Right cardiac atrium (tissue), 5 donors: ENCODE measurements around the gene MYO10. TPM values are rescaled to one million over a fixed set of nuclear protein-coding genes. Genes with fewer than 3 reads are reported as not detected.

Experiments
- ATAC-seq, 2 donors: fragments of 200-7000 bp; cut with Tn5 transposase; one replicate each; pipeline versions ENCODE4 v1.8.0 to v1.9.1; 2020; ENCODE audit warnings: moderate library complexity in 2 of 2, mild to moderate bottlenecking in 1 of 2
- DNase-seq, 3 donors: peaks; one replicate each; pipeline ENCODE4 v3.0.0-alpha.2; 2020
- H3K27ac ChIP-seq: one replicate; pipeline ENCODE4 v1.5.1; 2013; ENCODE audit warnings: mild to moderate bottlenecking, low read length, control low read depth, moderate library complexity
- H3K27me3 ChIP-seq: one replicate; pipeline ENCODE4 v1.6.1; 2013; ENCODE audit not compliant: control insufficient read depth, insufficient read depth
- H3K4me1 ChIP-seq: one replicate; pipeline ENCODE4 v1.6.1; 2013; ENCODE audit warnings: low read length; ENCODE audit not compliant: control insufficient read depth, insufficient read depth
- H3K4me3 ChIP-seq: one replicate; pipeline ENCODE4 v1.5.1; 2013; ENCODE audit warnings: low read length, control low read depth
- H3K9me3 ChIP-seq: one replicate; pipeline ENCODE4 v1.6.1; 2013; ENCODE audit warnings: low read length; ENCODE audit not compliant: control insufficient read depth
- whole genome bisulfite sequencing: extraction: QIAGEN DNeasy Blood & Tissue Kit; methylation state at CpG from one replicate; pipeline ENCODE4 v1.1.7; 2013; 5-methylcytosine and 5-hydroxymethylcytosine counted together
- intact Hi-C, 4 donors: fragments of 100-400 bp; cut with DNase I; formaldehyde crosslinking; loops; one replicate each; pipeline versions ENCODE4 v1.11.0 to v1.14.0; 2022 to 2023
- polyA plus RNA-seq: library from polyadenylated mRNA; stranded (reverse); fragments of 200-250 nt; gene quantifications from one replicate; pipeline ENCODE4 v1.2.3, GENCODE V29; 2013
- total RNA-seq, 4 donors: library from RNA; stranded (reverse); fragmentation: NEBNext Ultra II Directional; extraction: Animal tissue kit (Norgen Biotek cat#: 25700); gene quantifications; one replicate each; pipeline ENCODE4 v1.2.1, GENCODE V29; 2021
- donor health status: healthy with polysubstance abuse.
- donor health status: DM: no; HTN: yes; CAD: no.
- donor health status: DM: no; HTN: no; CAD: no.
- donor health status: DM: no; HTN: yes; CAD: no; lungs with severe emphysema.
- donor health status: DM: yes; HTN: yes; CAD: no.

MYO10 gene
- total and polyA plus RNA-seq, 5 donors = 2.1 to 4.3 (median 3.1) TPM

GRCh38 chr5:16812448-16812847 lies 123.6 kb downstream of the MYO10 start:
- WGBS = 50% methylated on average over 3 of the region's 3 CpGs
- intact Hi-C loops = no loop called here
- Histone ChIP-seq H3K27ac (no peak overlapping the region), H3K4me1 (no peaks in the 10 kb centered on the region), H3K9me3 (peaks cover 2% of the 10 kb centered on the region), H3K4me3 (no peak overlapping the region), H3K27me3 (no peaks in the 10 kb centered on the region)
- ATAC-seq (peak in 1 of 2 donors; percentile 31), DNase-seq (no peak)

GRCh38 chr5:16810208-16810854 lies 125.8 kb downstream of the MYO10 start:
- intact Hi-C loops = no loop called here
- WGBS = 73% methylated on average over 9 of the region's 9 CpGs
- DNase-seq (no peak), ATAC-seq (no peak)
- H3K9me3 ChIP-seq = peaks cover 2% of the 10 kb centered on the region
- H3K4me3 ChIP-seq = no peak overlapping the region
- H3K4me1 ChIP-seq = no peaks in the 10 kb centered on the region
- no peaks in the 10 kb centered on the region for H3K27me3 ChIP-seq
- no peak overlapping the region for H3K27ac ChIP-seq

- 47% methylated on average over 12 of the region's 12 CpGs for WGBS
- Histone ChIP-seq H3K9me3 (peaks cover 2% of the 10 kb centered on the region), H3K27me3 (no peaks in the 10 kb centered on the region), H3K4me1 (no peaks in the 10 kb centered on the region), H3K4me3 (no peak overlapping the region), H3K27ac (no peak overlapping the region)
- intact Hi-C loops = no loop called here
- ATAC-seq = peak in 1 of 2 donors; percentile 40
- peak in 1 of 3 donors; percentile 61 for DNase-seq
These were observed 126.5 kb downstream of the MYO10 start for GRCh38 chr5:16809395-16810207.

- Histone ChIP-seq H3K27ac (no peak overlapping the region), H3K9me3 (peaks cover 2% of the 10 kb centered on the region), H3K4me3 (no peak overlapping the region), H3K4me1 (no peaks in the 10 kb centered on the region), H3K27me3 (no peaks in the 10 kb centered on the region)
- DNase-seq = no peak
- WGBS = 93% methylated on average over 11 of the region's 11 CpGs
- ATAC-seq = no peak
- intact Hi-C loops = no loop called here
These were observed 127.1 kb downstream of the MYO10 start for GRCh38 chr5:16809010-16809394.

GRCh38 chr5:16808021-16808420 lies 128.1 kb downstream of the MYO10 start:
- 92% methylated on average over 7 of the region's 7 CpGs for WGBS

GRCh38 chr5:16807547-16807864 lies 128.6 kb downstream of the MYO10 start:
- H3K27me3 ChIP-seq = no peaks in the 10 kb centered on the region
- H3K4me1 ChIP-seq = no peaks in the 10 kb centered on the region
- ATAC-seq = no peak
- intact Hi-C loops = no loop called here
- no peak for DNase-seq
- no peak overlapping the region for H3K4me3 ChIP-seq
- WGBS = 61% methylated on average over 5 of the region's 5 CpGs
- H3K9me3 ChIP-seq = peaks cover 2% of the 10 kb centered on the region
- no peak overlapping the region for H3K27ac ChIP-seq

More at GRCh38 chr5:16808021-16808420, 128.1 kb downstream of the MYO10 start:
- peaks cover 2% of the 10 kb centered on the region for H3K9me3 ChIP-seq
- DNase-seq (no peak), ATAC-seq (no peak)
- no peak overlapping the region for H3K27ac ChIP-seq
- intact Hi-C loops = no loop called here
- no peaks in the 10 kb centered on the region for H3K27me3 ChIP-seq
- no peak overlapping the region for H3K4me3 ChIP-seq
- H3K4me1 ChIP-seq = no peaks in the 10 kb centered on the region

GRCh38 chr5:16806711-16807546 lies 129.2 kb downstream of the MYO10 start:
- H3K27me3 ChIP-seq = no peaks in the 10 kb centered on the region
- ATAC-seq = no peak
- 56% methylated on average over 12 of the region's 12 CpGs for WGBS
- H3K9me3 ChIP-seq = no peaks in the 10 kb centered on the region
- no peak for DNase-seq
- H3K4me3 ChIP-seq = no peak overlapping the region
- intact Hi-C loops = no loop called here
- no peaks in the 10 kb centered on the region for H3K4me1 ChIP-seq
- no peak overlapping the region for H3K27ac ChIP-seq

- intact Hi-C loops = no loop called here
- Histone ChIP-seq H3K27ac (no peak overlapping the region), H3K4me1 (no peaks in the 10 kb centered on the region), H3K9me3 (no peaks in the 10 kb centered on the region), H3K27me3 (no peaks in the 10 kb centered on the region), H3K4me3 (no peak overlapping the region)
- WGBS = 90% methylated on average over 7 of the region's 7 CpGs
- no peak for DNase-seq
- no peak for ATAC-seq
These were observed 130.6 kb downstream of the MYO10 start for GRCh38 chr5:16805486-16805885.

GRCh38 chr5:16803831-16804230 lies 132.3 kb downstream of the MYO10 start:
- peaks cover 2% of the 10 kb centered on the region for H3K9me3 ChIP-seq

GRCh38 chr5:16800477-16800876 lies 135.6 kb downstream of the MYO10 start:
- no peaks in the 10 kb centered on the region for H3K27me3 ChIP-seq
- H3K27ac ChIP-seq = no peak overlapping the region
- H3K9me3 ChIP-seq = peaks cover 6% of the 10 kb centered on the region
- no peak for ATAC-seq
- intact Hi-C loops = no loop called here
- H3K4me3 ChIP-seq = no peak overlapping the region
- 85% methylated on average over 10 of the region's 10 CpGs for WGBS
- DNase-seq = no peak
- no peaks in the 10 kb centered on the region for H3K4me1 ChIP-seq

More at GRCh38 chr5:16803831-16804230, 132.3 kb downstream of the MYO10 start:
- intact Hi-C loops = no loop called here
- Histone ChIP-seq H3K27ac (no peak overlapping the region), H3K4me1 (no peaks in the 10 kb centered on the region), H3K4me3 (no peak overlapping the region), H3K27me3 (no peaks in the 10 kb centered on the region)
- 90% methylated on average over 9 of the region's 9 CpGs for WGBS
- ATAC-seq (no peak), DNase-seq (no peak)

GRCh38 chr5:16799796-16800195 lies 136.3 kb downstream of the MYO10 start:
- intact Hi-C loops = loop anchor here in 1 of 4 donors (10.0 kb wide), 1 partner anchor 335 kb away; no protein-coding TSS in a partner anchor
- no peaks in the 10 kb centered on the region for H3K4me1 ChIP-seq
- H3K27me3 ChIP-seq = no peaks in the 10 kb centered on the region
- H3K4me3 ChIP-seq = no peak overlapping the region
- DNase-seq = no peak
- 86% methylated on average over 8 of the region's 8 CpGs for WGBS
- no peak for ATAC-seq
- peaks cover 6% of the 10 kb centered on the region for H3K9me3 ChIP-seq
- H3K27ac ChIP-seq = no peak overlapping the region
